NCI-H748 (cell line): Measurements from ENCODE around the gene CABLES2.

ENCODE experiments used
- DNase-seq: peaks from one replicate; lab custom pipeline; 2025; ENCODE audit not compliant: unreplicated experiment; lab: John Stamatoyannopoulos, UW

CABLES2 gene

DNA sequence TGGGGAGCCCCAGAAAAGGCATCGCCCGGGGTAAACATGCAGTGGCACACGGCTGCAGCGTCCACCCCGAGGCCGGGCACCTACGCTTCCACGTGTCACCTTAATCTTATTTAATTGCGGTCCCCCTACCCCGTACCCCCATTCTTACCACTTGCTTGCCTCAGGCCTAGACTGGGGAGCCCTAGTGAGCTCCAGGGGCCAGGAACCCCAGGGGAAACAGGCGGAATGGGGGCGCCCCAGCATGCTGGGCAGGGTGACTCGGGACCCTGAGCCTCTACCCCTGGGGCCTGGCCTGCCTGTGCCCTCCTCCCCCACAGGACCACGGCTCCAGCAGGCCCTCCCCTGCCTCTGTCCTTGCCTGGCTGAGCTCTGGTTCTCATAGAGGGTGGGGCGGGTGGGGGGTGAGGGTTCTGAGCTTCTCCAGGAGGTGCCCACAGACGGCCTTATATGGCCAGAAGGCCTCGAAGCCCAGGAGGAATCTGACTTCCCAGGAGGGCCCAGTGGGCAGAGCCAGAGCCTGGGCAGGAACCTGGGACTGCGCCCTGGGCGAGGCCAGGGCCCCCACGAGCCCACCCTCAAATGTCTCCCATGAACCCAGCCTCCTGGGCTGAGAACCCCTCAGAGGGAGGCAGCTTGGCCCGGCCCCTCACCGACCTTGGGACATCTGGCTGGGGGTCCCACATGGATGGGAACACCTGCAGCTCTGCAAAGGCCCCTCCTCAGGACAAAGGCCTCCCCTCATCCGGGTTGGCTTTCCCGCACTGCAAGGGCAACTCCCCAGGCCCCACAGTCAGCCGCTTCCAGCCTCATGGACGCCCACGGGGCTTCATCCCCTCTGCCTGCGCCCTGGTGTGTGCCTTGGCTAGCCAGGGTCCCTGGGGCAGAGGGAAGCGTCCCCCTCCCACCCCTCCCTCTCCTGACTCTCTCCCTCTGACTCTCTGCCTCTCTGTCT is 34.8 kb downstream of the CABLES2 start:
- DNase-seq: no peak

DNA sequence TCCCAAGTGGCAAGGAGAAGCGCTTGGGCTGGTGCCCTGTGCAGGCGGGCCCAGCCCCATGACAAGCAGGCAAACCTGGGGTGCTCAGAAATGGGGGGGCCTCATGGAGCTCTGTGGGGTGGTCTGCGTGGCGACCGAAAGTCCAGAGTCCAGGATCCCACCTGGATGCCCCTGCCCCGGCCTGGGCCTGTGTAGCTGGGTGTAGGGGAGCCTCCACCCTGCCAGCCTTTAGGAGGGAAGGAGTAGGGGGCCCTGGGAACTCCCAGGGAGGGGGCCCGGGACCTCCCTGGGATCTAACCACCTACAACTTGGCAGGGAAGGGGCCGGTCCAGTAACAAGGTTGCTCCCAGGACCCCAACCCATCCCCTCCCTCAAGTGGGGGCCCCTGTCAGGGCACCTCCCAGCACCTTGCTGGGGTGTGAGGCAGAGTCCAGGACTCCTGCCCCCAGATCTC is 35.5 kb downstream of the CABLES2 start:
- no peak for DNase-seq

DNA sequence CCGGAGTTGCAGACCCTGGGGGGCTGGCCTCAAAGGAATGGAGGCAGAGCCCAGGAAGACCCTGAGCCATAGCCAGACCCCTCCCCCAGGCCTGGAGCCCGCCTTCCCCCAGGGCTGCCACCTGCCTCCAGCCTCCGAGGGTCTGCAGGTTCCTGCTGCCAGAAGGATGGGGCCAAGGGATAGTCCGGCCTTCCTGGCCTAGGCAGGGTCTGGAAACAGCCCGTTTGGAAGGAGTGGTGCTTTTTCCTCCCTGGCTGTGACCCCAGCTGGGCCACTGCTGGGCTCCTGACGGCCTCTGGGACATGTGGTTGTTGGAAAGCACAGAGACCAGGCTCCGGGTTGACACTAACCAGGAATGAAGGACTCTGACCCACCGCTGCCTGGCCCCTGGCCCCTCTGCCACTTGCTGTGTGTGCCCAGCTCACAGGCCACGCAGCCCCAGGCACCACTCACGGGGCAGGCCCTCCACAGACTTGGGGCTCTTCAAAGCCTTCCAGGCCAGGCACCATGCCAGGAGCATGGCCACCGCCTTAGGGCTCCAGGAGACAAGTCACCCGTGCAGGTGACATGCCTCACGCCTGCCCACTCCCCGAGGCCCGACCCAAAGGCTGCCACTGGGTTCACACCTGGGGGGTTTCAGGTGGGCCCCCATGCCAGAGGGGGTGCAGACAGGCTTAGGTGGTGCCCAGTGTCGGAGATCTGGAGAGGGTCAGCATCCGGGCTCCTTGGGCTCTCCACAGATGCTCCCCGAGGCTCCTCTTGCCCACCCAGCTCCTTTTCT is 36.1 kb downstream of the CABLES2 start:
- no peak for DNase-seq

GRCh38 chr20:62370115-62370806 is 36.8 kb downstream of the CABLES2 start:
- DNase-seq: no peak

GRCh38 chr20:62369815-62370114 is 37.3 kb downstream of the CABLES2 start:
- no peak for DNase-seq

- peak; percentile 12 for DNase-seq
These were observed 37.9 kb downstream of the CABLES2 start for GRCh38 chr20:62368976-62369814.

DNA sequence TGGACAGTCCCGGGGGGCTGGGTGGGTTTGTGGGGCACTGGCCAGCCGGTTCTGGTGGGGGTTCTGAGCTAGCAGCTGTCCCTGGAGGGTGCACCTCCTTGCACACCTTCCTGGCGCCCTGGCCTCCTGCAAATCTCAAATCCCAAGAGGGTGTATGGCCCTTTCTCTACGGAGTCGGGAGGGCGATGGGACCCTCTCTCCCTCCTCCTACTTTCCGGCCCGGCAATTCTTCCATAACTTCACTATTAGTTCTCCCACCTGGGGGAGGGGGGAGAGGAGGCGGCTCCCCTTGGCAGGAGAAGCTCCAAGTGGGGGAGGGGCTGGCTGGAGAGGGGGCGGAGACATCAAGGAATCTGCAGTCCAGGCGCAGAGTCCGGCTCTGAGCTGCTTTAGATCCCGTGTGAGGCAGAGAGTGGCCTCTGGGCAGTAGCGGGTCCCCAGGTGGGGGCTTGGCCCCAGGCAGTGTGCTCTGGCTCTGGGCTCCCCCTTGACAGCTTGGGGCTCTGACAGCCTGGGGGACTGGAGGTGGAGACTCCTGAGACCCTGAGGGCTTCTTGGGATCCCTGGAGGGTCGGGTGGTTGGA is 38.6 kb downstream of the CABLES2 start:
- peak; percentile 9 for DNase-seq

DNA sequence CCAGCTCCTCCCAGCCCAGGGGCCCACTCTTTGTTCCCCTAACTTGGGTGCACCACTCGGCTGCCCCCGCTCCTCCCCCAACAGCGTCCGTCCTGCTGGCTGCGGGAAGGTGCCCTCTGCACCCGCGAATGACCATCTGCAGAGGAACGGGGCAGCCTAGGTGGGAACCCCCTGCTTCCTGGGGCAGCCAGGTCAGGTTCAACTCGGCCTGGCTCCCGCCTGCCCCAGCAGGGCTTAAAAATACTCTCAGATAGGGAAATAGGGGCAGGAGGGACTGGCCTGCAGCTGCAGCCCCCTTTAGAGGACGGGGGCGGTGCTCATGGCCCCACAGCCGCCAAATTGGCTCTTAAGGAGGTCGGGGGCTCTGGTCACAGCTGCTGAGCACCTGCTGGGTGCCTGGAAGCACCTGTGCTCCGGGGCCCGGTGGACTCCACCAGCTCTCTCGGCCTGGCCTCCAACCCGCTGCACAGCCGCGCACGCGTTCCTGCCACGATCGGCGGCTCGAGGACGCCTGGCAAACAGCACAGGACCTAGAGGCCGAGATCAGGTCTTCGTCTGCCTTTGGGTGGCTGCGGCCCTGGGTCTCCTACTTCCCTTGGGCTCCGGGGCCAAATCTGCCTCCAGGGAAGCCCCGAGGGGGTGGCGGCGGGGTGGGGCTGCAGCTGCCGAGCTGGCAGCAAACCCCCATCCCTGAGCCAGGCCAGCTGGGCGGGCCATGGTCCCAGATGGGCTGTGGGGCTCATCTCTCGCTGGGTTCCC is 39.3 kb downstream of the CABLES2 start:
- DNase-seq: peak; percentile 67

DNA sequence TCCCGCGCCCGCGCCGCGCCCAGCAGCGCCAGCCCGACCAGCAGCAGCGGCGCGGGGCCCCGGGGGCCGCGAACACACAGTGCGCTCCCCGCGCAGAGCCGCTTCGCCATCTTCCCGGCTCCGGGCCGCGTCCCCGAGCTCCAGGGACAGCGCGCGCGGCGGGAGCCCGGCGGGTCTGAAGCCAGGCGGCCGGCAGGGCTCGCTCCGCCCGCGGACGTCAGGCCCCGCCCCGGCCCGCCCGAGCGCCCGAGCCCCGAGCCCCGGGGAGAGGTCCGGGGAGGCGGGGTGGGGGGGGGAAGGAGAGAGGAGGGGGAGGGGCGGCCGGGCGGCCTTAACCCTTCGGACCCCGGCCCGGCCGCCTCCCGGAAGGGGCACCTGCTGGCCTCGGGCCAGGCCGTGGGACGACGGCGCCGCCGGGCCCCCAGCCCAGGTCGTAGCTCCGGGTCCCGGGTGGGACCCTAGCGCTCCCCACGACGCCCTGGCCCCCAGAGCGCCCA is 39.9 kb downstream of the CABLES2 start, which contains the start of gene LAMA5:
TSS of gene LAMA5 (minus strand) at position 177 of the 497 bp plus-strand sequence. CDS start at position 110, 67 bp downstream.
- peak; percentile 43 for DNase-seq

GRCh38 chr20:62366370-62367135 is 40.5 kb downstream of the CABLES2 start:
- DNase-seq: peak; percentile 60

GRCh38 chr20:62365814-62366369 is 41.2 kb downstream of the CABLES2 start:
- peak; percentile 19 for DNase-seq

GRCh38 chr20:62364911-62365736 is 42.0 kb downstream of the CABLES2 start:
- no peak for DNase-seq

DNA sequence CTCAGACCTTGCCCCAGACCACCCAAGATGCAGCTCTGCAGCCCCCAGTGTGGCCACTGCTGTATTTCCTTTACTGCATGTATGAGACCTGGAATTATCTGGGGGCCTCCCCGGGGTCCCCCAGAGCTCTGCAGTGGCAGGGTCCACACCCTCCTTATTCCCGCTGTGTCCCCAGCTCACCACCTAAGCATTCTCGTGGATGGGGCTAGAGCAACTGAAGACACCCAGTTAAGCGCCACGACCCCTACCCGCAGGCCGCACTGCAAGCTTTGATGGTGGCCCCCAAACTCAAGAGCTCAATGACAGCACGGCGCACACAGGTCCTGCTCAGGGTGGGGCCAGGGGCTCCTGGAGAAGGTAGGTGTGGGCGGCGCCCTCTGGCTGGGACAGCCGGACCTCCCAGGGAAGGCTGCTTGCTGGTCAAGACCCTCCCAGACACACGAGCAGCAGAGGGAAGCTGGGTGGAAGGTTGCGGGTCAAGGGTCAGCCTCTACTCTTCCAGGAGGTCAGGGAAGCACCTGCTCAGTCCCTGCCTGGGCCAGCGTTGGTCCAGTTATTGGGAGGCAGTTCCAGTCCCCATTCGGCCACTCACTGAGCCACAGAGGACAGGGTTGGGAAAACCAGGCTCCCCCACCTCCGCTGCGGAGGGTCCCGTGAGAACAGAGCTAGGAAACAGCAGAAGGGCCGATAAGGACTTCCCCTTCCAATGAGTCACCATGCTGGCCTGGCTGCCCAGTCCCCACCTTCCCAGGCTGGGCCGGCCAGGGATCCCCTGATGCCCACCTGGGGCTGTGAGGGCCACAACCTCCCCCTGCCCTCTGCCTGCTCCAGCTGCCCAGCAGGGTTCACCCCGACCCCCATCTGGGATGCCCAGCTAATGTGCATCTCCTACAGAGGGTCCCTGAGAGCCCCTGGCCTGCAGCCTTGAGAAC is 42.9 kb downstream of the CABLES2 start:
- no peak for DNase-seq

- no peak for DNase-seq
These were observed 43.8 kb downstream of the CABLES2 start for GRCh38 chr20:62362991-62363919.

DNA sequence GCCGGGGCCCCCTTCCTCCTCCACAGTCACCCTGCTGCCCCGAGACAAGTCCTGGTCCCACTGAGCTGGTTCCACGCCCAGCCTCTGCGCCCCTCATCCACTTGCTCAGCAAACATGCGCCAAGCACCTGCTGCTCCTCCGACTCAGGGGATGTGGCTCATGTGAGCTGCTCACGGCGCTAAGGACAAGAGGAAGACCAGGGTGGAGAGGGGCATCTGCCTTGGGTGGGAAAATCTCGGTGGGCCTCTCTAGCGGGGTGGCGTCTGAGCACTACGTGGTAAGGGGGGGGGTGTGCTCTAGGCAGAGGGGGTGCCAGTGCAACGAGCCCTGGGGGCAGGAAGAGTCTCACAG is 44.5 kb downstream of the CABLES2 start:
- no peak for DNase-seq
